ENCODE measurements around the gene DCLK1.

- TF ChIP-seq SUZ12 (IDR thresholded peaks at IDR 0.05) (no peak), PKNOX1 (IDR thresholded peaks at IDR 0.05) (no peak), FOXK2 (IDR thresholded peaks at IDR 0.05) (no peak), HDGF (IDR thresholded peaks at IDR 0.05; ENCODE audit: borderline replicate concordance) (no peak), FOXM1 (IDR thresholded peaks at IDR 0.05; ENCODE audit: borderline replicate concordance) (no peak), BHLHE40 (IDR thresholded peaks at IDR 0.05; ENCODE audit: borderline replicate concordance) (no peak), TARDBP (IDR thresholded peaks at IDR 0.05) (no peak), ELF4 (IDR thresholded peaks at IDR 0.05) (no peak), SP1 (IDR thresholded peaks at IDR 0.05) (no peak), CTBP1 (IDR thresholded peaks at IDR 0.05; ENCODE audit: borderline replicate concordance) (no peak)
Observed at GRCh38 chr13:35956074-35956473, 175.1 kb downstream of the DCLK1 start.

Data from HEK293T (cell line).